Activated CD8-positive, alpha-beta memory T cell treated with anti-CD3 and anti-CD28 coated beads for 4 hours (primary cell): Measurements from ENCODE around the gene RASSF4.
"Not testable (repeated sequence)": the region's sequence is repeated elsewhere in the genome, so short reads cannot be mapped to it uniquely, and the experiment has no call there.

Source experiments
- DNase-seq, 2 donors: peaks; one replicate each; pipeline ENCODE4 v3.0.0-alpha.2; 2020; ENCODE audit warnings: low read depth in 2 of 2

RASSF4 gene

DNA sequence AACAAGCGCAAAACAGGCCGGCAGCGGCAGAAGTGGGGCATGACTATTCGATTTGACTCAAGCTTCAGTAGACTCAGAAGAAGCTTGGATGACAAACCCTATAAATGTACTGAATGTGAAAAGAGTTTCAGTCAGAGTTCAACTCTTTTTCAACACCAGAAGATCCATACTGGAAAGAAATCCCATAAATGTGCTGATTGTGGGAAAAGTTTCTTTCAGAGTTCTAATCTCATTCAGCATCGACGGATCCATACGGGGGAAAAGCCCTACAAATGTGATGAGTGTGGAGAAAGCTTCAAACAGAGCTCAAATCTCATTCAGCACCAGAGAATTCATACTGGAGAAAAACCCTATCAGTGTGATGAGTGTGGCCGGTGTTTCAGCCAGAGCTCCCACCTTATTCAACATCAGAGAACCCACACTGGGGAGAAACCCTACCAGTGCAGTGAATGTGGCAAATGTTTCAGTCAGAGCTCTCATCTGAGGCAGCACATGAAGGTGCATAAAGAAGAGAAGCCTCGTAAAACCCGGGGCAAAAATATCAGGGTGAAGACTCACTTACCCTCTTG, 43.9 kb downstream of the RASSF4 start:
- no peak for DNase-seq

DNA sequence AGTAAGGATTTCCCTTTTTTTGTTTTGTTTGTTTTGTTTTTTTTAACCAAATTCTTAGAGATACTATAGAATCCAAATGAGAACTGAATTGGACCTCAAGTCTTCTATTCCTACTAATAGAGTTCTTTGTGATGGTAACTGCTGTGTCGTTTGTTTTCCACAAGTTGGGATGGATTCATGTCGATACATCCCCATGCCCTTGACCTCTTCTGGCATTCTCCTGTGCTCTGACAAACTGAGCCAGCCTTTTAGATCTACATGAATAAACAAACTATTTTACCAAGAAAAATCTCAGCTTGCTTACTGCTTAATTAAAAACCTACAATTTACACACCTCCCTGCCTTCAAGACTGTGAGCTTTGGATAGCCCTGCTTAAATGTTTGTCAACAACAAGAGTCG, 45.1 kb downstream of the RASSF4 start:
- no peak for DNase-seq

DNA sequence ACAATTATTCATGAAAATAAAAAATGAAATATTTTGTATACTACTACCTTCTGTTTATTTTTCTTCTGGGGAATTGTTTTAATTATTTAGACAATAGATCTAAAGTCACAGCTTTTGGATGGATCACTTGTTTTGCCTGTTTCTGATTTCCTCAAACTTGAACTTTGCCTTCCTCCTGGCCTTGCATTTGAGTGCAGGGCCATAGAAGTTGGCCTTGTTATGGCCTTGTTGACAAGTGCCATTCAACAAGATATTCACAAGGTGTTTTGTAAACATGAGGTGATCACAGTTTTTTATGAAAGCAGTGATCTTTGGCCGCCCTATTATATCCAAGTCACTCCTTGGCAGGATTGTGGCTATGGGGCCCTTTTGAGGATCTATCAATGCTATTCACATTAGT, 45.7 kb downstream of the RASSF4 start:
- DNase-seq, result no peak

DNA sequence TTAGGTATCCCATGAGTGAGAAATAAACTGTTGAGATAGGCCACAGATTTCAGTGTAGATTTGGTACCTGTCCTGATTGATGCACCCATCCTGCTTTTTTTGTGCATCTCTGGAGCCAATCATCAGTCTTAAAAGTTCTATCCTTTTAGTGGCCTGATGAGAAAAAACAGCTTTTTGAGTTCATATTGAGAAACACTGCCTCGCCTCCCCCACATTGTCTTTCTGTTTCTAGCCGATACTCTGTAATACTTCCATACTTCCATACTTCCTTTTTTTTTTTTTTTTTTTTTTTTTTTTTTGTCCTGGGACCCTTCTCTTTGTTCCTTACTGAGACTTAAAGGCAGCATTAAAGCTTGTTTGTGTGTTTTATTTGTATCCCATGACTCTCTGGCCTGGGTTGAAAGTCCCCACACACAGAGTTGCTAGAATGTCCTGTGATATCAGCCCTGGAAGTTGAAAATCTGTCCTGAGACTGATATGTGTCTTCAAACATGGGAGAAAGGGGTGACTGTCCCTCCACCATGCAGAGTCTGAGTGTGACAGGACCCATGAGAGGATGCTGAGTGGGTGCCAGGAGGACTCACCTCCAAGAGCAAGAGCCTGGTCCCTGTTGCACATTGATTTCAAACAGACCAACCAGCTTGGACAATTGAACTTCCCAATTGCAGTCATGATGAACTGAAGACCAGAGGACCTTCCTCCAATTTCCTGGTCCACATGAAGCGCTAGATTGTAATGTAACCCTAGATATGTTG, 46.9 kb downstream of the RASSF4 start:
- DNase-seq, result no peak

DNA sequence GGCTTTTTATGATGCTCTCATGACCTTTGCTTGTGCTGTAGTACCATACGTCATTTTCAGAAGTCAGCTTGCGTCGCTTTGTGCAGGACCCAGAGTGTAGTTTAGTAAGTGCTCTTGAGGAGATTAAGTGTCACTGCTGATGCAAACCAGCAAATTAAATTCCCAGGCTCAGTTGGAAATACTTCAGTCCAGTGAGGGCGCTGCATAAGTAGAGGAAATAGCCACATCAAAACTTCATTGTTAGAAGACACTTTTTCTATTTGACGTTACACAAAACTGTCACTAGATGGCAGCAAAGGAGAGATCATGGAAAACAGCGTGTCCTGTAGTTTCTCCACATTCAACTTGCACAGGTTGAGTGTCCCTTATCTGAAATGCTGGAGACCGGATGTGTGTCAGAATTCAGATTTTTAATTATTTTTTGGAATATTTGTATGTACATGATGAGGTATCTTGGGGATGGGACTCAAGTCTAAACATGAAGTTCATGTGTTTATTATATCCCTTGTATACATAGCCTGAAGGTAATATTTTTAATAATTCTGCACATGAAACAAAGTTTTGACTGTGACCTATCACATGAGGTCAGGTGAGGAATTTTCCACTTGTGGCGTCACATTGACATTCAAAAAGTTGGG, 49.0 kb downstream of the RASSF4 start:
- DNase-seq, result no peak

DNA sequence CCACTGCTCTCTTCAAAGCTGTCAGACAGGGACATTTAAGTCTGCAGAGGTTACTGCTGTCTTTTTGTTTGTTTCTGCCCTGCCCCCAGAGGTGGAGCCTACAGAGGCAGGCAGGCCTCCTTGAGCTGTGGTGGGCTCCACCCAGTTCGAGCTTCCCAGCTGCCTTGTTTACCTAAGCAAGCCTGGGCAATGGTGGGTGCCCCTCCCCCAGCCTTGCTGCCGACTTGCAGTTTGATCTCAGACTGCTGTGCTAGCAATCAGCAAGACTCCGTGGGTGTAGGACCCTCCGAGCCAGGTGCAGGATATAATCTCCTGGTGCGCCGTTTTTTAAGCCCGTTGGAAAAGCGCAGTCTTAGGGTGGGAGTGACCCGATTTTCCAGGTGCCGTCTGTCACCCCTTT, 55.0 kb downstream of the RASSF4 start:
- DNase-seq, result not testable (repeated sequence)

DNA sequence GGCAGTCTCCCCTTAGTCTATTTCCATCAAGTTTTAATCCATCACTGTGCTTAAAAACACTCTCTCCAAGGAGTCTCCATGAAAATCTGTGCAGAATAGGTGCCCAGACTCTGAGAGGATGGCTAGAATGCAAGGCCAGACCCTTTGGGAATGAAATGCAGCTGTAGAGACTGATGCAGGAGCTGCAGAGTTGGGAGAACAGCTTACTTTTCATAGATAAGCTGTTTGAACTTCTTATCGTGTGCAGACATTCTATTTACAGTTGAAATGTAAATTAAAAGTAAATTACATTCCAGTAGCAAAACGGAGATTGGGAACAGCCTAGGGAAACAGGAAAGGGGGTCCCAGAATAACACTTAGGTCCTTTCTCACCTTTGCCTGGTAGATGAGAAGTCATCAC, 56.0 kb downstream of the RASSF4 start:
- no peak for DNase-seq

DNA sequence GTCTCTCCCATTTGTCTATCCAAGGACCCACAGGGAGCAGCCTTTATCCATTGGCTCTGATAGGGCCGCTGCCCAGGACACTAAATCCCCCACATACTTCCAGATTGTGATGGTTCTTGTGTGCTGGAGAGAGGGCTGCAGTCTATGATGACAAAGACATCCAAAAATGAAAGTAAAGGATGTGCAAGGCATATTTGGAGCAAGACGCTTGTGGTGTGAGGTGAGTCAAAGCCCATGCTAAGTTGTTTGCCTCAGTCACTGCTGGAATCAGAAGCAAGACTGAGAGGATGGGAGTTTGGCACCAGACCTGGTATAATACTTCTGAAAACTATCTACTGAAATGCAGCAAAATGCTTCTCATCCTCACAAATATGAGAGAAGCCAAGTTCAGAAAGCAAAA, 63.8 kb downstream of the RASSF4 start:
- DNase-seq, result no peak

DNA sequence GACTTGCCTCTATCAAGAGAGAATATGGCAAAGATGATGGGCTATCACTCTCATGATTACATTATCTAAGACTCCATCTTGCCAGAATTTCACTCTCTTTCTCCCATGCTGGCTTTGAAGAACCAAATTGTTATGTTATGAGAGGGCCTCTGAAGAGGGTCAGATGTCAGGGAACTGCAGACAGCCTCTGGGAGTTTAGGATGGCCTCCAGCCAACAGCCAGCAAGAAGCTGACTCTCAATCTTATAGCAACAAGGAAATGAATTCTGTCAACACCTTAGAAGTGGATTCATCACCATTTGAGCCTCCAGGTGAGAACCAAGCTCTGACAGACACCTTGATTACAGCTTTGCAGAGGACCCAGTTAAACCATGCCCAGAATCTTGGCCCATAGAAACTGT, 74.7 kb downstream of the RASSF4 start:
- DNase-seq, result no peak

DNA sequence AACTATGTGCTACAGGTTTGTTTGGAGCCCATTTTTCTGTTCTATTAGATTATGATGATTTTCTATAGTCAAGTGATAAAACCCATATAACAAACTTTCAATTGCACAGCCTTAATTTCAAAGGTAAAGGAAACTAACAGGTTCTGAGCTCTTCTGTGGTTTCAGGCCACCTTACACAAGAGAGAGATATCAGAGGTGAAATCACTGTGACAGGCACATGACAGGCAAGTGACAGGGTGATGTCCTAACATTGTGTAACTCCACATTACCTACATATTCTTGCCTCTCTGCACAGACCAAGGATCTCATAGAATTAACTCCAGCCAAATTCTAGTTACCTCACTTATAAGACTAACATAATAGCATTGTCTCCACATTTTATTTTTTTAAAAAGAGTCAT, 76.1 kb downstream of the RASSF4 start:
- DNase-seq, result no peak

DNA sequence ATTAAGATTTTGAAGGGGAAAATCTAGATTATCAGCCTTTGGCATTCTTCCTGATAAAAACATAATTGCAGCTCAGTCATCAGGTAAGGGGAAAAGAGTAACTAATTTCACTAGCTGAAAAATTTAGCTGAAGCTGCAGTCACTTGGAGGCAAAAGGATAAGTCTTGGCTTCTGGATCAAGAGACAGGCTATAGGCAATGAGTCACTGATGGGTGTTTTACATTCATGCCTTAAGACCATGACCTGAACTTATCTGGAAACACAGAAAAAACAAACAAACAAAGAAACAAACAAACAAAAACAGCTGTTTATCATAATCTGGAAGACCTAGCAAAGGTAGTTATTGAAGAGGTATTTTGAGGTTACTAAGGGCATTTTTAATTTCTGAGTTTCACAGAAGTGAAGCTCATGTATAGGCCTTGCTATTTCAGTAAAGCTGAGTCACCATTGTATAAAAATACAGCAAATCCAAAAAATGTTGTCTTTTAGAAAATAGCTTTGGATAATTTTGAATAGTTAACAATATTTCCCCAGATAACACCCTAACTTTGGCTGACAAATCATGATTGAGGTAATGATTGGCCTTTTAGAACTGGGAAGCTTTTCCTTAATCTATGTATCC, 81.4 kb downstream of the RASSF4 start:
- no peak for DNase-seq

DNA sequence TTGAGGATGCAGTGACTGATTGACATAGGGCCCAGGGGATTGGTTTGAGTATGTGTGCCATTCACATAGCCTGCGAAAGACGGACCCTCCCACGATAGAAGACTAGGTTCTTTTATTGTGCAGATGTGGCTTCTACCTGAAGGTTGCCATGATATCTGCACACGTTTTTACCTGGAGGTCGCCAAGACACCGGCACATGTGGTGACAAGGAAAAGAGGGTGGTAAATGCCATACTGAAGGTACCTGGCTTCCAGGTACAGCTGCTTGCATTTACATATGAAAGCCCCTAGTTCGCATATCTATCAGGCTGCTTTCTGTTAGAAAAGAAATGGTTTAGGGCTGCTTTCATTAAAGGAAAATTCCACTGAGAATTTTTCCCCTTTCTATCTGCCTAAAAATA, 84.7 kb downstream of the RASSF4 start:
- no peak for DNase-seq
